Gastroesophageal sphincter (tissue), 3 donors: ENCODE results near the gene GABBR2.

Source experiments
- CTCF ChIP-seq, 4 experiments: fragments of 200-600 bp in 2 of 4; fragments of 450-650 bp in 2 of 4; sonication (generic) in 1 of 4; IDR thresholded peaks; one replicate each; pipeline ENCODE4 v1.5.1; 2017 to 2019; ENCODE audit warnings: antibody characterized with exemption in 4 of 4, mild to moderate bottlenecking in 2 of 4, moderate library complexity in 2 of 4
- POLR2A ChIP-seq, 2 donors: fragments of 450-650 bp; IDR thresholded peaks; one replicate each; pipeline ENCODE4 v1.6.1; 2017; ENCODE audit warnings: antibody characterized with exemption in 2 of 2, mild to moderate bottlenecking in 2 of 2, moderate library complexity in 1 of 2
- POLR2AphosphoS5 ChIP-seq: sonication (generic); formaldehyde crosslinking; IDR thresholded peaks from one replicate; pipeline ENCODE4 v1.6.1; 2017; ENCODE audit warnings: antibody characterized with exemption

- TF ChIP-seq CTCF (IDR thresholded peaks at IDR 0.05) (no peak), POLR2AphosphoS5 (no peak), POLR2A (IDR thresholded peaks at IDR 0.05) (no peak)
Measured at GRCh38 chr9:98594546-98595160, 114.1 kb downstream of the GABBR2 start.
